Stimulated activated CD8-positive, alpha-beta memory T cell treated with anti-CD3 and anti-CD28 coated beads, Interleukin-4, amount 100 ng/mL, for 1 hour (primary cell): Measurements from ENCODE around the gene VGLL2.
"Not testable (repeated sequence)": the region's sequence is repeated elsewhere in the genome, so short reads cannot be mapped to it uniquely, and the experiment has no call there.

Source experiments
- DNase-seq, 2 donors: peaks; one replicate each; pipeline ENCODE4 v3.0.0-alpha.2; 2020; ENCODE audit warnings: low read depth in 2 of 2, low spot score in 1 of 2

The VGLL2 gene

GRCh38 chr6:117265410-117266256 is at the start of gene VGLL2:
TSS of gene VGLL2 (plus strand) at chr6:117265558. CDS start at chr6:117265764, 206 bp downstream.
- no peak for DNase-seq

GRCh38 chr6:117222861-117223260 is 42.5 kb upstream of the VGLL2 start:
- DNase-seq: no peak

GRCh38 chr6:117226778-117227177 is 38.6 kb upstream of the VGLL2 start:
- DNase-seq: no peak

GRCh38 chr6:117227245-117227962 is 38.0 kb upstream of the VGLL2 start:
- no peak for DNase-seq

- no peak for DNase-seq
Measured at GRCh38 chr6:117228202-117228601, 37.2 kb upstream of the VGLL2 start.

- DNase-seq: no peak
Measured at GRCh38 chr6:117229870-117230269, 35.5 kb upstream of the VGLL2 start.

- no peak for DNase-seq
Measured at GRCh38 chr6:117231466-117231865, 33.9 kb upstream of the VGLL2 start.

GRCh38 chr6:117232196-117232595 is 33.2 kb upstream of the VGLL2 start:
- no peak for DNase-seq

GRCh38 chr6:117233145-117233544 is 32.2 kb upstream of the VGLL2 start:
- DNase-seq: no peak

GRCh38 chr6:117237561-117237960 is 27.8 kb upstream of the VGLL2 start:
- no peak for DNase-seq

- not testable (repeated sequence) for DNase-seq
Measured at GRCh38 chr6:117244571-117244970, 20.8 kb upstream of the VGLL2 start.

GRCh38 chr6:117244979-117245378 is 20.4 kb upstream of the VGLL2 start:
- not testable (repeated sequence) for DNase-seq

- DNase-seq: no peak
Measured at GRCh38 chr6:117253785-117254184, 11.6 kb upstream of the VGLL2 start.

GRCh38 chr6:117262799-117263198 is 2.6 kb upstream of the VGLL2 start:
- DNase-seq: no peak

- DNase-seq: no peak
Measured at GRCh38 chr6:117263353-117263927, 1.9 kb upstream of the VGLL2 start.

- DNase-seq: no peak
Measured at GRCh38 chr6:117264369-117264691, 1.0 kb upstream of the VGLL2 start.

GRCh38 chr6:117264692-117265409 is 507 bp upstream of the VGLL2 start:
- no peak for DNase-seq

GRCh38 chr6:117266257-117267053 is 1.1 kb downstream of the VGLL2 start:
- no peak for DNase-seq

GRCh38 chr6:117267054-117267347 is 1.6 kb downstream of the VGLL2 start:
- DNase-seq: no peak

- DNase-seq: no peak
Measured at GRCh38 chr6:117267766-117268534, 2.6 kb downstream of the VGLL2 start.
